Thyroid gland (tissue), 4 donors: ENCODE results near the gene PKD1.
"Not testable (repeated sequence)": the region's sequence is repeated elsewhere in the genome, so short reads cannot be mapped to it uniquely, and the experiment has no call there.

Source experiments
- POLR2A ChIP-seq, 2 donors: fragments of 450-650 bp; IDR thresholded peaks; one replicate each; pipeline ENCODE4 v1.6.1; 2017; ENCODE audit warnings: antibody characterized with exemption in 2 of 2, mild to moderate bottlenecking in 2 of 2, moderate library complexity in 1 of 2
- TF ChIP-seq, protein P1 (sequence below), 6 experiments: fragments of 200-600 bp in 3 of 6; fragments of 450-650 bp in 3 of 6; sonication (generic) in 3 of 6; IDR thresholded peaks; one replicate each; pipeline ENCODE4 v1.5.1; 2016 to 2019; ENCODE audit warnings: antibody characterized with exemption in 6 of 6, mild to moderate bottlenecking in 2 of 6, inconsistent platforms in 1 of 6, moderate library complexity in 1 of 6

DNA sequence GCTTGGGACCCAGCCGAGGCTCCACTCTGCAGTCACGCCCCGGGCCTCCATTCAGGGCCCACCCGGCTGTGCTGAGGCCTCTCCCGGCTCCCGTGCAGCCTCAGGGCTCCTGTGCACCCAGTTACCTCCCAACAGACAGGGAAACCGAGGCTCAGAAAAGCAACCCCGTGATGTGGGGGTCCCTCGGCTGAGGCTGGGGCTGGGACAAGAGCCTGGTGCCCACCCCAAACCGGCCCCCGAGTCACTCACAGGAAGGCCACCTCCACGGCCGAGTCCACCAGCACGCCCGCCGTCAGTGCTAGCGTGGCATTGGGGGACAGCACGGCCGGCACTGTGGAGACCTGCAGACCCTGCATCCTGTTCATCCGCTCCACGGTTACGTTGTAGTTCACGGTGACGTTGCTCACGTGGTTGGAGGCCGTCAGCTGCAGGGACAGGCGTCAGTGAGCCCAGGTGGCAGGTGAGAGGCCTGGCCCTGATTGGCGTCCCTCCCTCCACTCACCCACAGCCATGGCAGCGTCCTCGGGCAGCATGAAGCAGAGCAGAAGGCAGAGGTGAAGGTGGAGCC lies 23.1 kb downstream of the PKD1 start:
- TF ChIP-seq, protein P1, sequence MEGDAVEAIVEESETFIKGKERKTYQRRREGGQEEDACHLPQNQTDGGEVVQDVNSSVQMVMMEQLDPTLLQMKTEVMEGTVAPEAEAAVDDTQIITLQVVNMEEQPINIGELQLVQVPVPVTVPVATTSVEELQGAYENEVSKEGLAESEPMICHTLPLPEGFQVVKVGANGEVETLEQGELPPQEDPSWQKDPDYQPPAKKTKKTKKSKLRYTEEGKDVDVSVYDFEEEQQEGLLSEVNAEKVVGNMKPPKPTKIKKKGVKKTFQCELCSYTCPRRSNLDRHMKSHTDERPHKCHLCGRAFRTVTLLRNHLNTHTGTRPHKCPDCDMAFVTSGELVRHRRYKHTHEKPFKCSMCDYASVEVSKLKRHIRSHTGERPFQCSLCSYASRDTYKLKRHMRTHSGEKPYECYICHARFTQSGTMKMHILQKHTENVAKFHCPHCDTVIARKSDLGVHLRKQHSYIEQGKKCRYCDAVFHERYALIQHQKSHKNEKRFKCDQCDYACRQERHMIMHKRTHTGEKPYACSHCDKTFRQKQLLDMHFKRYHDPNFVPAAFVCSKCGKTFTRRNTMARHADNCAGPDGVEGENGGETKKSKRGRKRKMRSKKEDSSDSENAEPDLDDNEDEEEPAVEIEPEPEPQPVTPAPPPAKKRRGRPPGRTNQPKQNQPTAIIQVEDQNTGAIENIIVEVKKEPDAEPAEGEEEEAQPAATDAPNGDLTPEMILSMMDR (IDR thresholded peaks at IDR 0.05) = not testable (repeated sequence)
- not testable (repeated sequence) for TF ChIP-seq POLR2A (IDR thresholded peaks at IDR 0.05)
